ENCODE measurements around the gene COPS3. TPM values are rescaled to one million over a fixed set of nuclear protein-coding genes. Genes with fewer than 3 reads are reported as not detected.

COPS3 gene
- total and polyA plus RNA-seq, 2 experiments from 2014 or later: 108 to 121 TPM

- no peak overlapping the region for H2AFZ ChIP-seq
- H3K9me2 ChIP-seq (ENCODE audit: insufficient read depth): no peaks in the 10 kb centered on the region
- H3K9me3 Mint-ChIP-seq: no peaks in the 10 kb centered on the region
- H3K4me3 Mint-ChIP-seq: no peak overlapping the region
- peaks cover 25% of the 10 kb centered on the region for H3K36me3 ChIP-seq (ENCODE audit: insufficient read depth)
- H3K27me3 ChIP-seq (ENCODE audit: insufficient read depth): no peaks in the 10 kb centered on the region
- H3K27ac Mint-ChIP-seq: no peak overlapping the region
- ATAC-seq: no peak
- peaks cover 71% of the 10 kb centered on the region for H3K36me3 Mint-ChIP-seq (ENCODE audit: low read depth)
- no peak for DNase-seq (ENCODE audit: low spot score)
- no peak overlapping the region for H3K4me2 ChIP-seq
- peaks cover 12% of the 10 kb centered on the region for H3K79me2 ChIP-seq (replicated peaks; ENCODE audit: insufficient read depth)
- H3K4me1 ChIP-seq (ENCODE audit: insufficient read depth): no peaks in the 10 kb centered on the region
- H3K27ac ChIP-seq (ENCODE audit: low read depth): no peak overlapping the region
- TF ChIP-seq ZNF114 (CRISPR knock-in tag; IDR thresholded peaks at IDR 0.05) (no peak), CREB1 (CRISPR knock-in tag; IDR thresholded peaks at IDR 0.05; ENCODE audit: low read depth) (no peak), EZH2phosphoT487 (IDR thresholded peaks at IDR 0.05; ENCODE audit: unreplicated experiment) (no peak), STAT1 (IDR thresholded peaks at IDR 0.05; ENCODE audit: unreplicated experiment) (no peak), REST (IDR thresholded peaks at IDR 0.05; ENCODE audit: unreplicated experiment) (no peak), CTCF (conservative IDR thresholded peaks at IDR 0.05; ENCODE audit: low read depth in 2 of 2) (no peak), JUNB (IDR thresholded peaks at IDR 0.05; ENCODE audit: unreplicated experiment) (no peak), NANOG (IDR thresholded peaks at IDR 0.05; ENCODE audit: borderline replicate concordance) (no peak), EZH2 (IDR thresholded peaks at IDR 0.05; ENCODE audit: low read depth, unreplicated experiment) (no peak), ZNF331 (CRISPR knock-in tag; IDR thresholded peaks at IDR 0.05; ENCODE audit: low read depth) (no peak), POLR2AphosphoS5 (IDR thresholded peaks at IDR 0.05; ENCODE audit: low read depth) (no peak)
- TF ChIP-seq, protein P1, sequence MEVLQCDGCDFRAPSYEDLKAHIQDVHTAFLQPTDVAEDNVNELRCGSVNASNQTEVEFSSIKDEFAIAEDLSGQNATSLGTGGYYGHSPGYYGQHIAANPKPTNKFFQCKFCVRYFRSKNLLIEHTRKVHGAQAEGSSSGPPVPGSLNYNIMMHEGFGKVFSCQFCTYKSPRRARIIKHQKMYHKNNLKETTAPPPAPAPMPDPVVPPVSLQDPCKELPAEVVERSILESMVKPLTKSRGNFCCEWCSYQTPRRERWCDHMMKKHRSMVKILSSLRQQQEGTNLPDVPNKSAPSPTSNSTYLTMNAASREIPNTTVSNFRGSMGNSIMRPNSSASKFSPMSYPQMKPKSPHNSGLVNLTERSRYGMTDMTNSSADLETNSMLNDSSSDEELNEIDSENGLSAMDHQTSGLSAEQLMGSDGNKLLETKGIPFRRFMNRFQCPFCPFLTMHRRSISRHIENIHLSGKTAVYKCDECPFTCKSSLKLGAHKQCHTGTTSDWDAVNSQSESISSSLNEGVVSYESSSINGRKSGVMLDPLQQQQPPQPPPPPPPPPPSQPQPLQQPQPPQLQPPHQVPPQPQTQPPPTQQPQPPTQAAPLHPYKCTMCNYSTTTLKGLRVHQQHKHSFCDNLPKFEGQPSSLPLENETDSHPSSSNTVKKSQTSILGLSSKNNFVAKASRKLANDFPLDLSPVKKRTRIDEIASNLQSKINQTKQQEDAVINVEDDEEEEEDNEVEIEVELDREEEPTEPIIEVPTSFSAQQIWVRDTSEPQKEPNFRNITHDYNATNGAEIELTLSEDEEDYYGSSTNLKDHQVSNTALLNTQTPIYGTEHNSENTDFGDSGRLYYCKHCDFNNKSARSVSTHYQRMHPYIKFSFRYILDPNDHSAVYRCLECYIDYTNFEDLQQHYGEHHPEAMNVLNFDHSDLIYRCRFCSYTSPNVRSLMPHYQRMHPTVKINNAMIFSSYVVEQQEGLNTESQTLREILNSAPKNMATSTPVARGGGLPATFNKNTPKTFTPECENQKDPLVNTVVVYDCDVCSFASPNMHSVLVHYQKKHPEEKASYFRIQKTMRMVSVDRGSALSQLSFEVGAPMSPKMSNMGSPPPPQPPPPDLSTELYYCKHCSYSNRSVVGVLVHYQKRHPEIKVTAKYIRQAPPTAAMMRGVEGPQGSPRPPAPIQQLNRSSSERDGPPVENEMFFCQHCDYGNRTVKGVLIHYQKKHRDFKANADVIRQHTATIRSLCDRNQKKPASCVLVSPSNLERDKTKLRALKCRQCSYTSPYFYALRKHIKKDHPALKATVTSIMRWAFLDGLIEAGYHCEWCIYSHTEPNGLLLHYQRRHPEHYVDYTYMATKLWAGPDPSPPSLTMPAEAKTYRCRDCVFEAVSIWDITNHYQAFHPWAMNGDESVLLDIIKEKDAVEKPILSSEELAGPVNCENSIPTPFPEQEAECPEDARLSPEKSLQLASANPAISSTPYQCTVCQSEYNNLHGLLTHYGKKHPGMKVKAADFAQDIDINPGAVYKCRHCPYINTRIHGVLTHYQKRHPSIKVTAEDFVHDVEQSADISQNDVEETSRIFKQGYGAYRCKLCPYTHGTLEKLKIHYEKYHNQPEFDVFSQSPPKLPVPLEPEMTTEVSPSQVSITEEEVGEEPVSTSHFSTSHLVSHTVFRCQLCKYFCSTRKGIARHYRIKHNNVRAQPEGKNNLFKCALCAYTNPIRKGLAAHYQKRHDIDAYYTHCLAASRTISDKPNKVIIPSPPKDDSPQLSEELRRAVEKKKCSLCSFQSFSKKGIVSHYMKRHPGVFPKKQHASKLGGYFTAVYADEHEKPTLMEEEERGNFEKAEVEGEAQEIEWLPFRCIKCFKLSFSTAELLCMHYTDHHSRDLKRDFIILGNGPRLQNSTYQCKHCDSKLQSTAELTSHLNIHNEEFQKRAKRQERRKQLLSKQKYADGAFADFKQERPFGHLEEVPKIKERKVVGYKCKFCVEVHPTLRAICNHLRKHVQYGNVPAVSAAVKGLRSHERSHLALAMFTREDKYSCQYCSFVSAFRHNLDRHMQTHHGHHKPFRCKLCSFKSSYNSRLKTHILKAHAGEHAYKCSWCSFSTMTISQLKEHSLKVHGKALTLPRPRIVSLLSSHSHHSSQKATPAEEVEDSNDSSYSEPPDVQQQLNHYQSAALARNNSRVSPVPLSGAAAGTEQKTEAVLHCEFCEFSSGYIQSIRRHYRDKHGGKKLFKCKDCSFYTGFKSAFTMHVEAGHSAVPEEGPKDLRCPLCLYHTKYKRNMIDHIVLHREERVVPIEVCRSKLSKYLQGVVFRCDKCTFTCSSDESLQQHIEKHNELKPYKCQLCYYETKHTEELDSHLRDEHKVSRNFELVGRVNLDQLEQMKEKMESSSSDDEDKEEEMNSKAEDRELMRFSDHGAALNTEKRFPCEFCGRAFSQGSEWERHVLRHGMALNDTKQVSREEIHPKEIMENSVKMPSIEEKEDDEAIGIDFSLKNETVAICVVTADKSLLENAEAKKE (CRISPR knock-in tag; IDR thresholded peaks at IDR 0.05): no peak
- TF ChIP-seq, protein P2, sequence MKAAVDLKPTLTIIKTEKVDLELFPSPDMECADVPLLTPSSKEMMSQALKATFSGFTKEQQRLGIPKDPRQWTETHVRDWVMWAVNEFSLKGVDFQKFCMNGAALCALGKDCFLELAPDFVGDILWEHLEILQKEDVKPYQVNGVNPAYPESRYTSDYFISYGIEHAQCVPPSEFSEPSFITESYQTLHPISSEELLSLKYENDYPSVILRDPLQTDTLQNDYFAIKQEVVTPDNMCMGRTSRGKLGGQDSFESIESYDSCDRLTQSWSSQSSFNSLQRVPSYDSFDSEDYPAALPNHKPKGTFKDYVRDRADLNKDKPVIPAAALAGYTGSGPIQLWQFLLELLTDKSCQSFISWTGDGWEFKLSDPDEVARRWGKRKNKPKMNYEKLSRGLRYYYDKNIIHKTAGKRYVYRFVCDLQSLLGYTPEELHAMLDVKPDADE (IDR thresholded peaks at IDR 0.05): no peak
- H4K20me1 ChIP-seq (replicated peaks; ENCODE audit: insufficient read depth): peaks cover 4% of the 10 kb centered on the region; the same call in 1 of the 2 replicates
- H3F3A ChIP-seq (replicated peaks; ENCODE audit: low read depth): no peaks in the 10 kb centered on the region
- no peak overlapping the region for H3K4me3 ChIP-seq
- H3K27me3 Mint-ChIP-seq (ENCODE audit: insufficient read depth, low read depth, poor library complexity): peaks cover 12% of the 10 kb centered on the region
- H3K4me1 Mint-ChIP-seq: no peaks in the 10 kb centered on the region
These were observed 52.3 kb downstream of the COPS3 start for GRCh38 chr17:17228521-17229279.
